ENCODE results near the gene TP53RK.

TP53RK gene

DNA sequence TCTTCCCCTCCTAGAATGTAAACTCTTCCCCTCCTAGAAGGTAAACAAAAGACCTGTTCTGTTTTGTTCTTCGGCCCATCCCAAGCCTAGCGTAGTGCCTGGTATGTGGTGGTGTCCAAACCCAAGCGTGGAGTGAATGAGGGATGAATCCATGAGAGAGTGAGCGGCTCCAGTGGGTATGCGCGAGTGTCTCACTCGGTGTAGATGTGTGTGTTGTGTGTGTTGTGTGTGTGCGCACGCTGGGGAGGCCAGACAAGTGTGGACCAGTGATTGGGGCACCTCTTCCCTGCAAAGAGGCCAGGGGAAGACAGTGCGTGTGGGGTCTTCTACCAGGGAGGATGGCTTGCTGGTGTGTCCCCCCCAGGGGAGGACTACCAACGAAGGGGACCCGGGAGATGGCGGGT lies 19.8 kb upstream of the TP53RK start:
- no peak for DNase-seq

DNA sequence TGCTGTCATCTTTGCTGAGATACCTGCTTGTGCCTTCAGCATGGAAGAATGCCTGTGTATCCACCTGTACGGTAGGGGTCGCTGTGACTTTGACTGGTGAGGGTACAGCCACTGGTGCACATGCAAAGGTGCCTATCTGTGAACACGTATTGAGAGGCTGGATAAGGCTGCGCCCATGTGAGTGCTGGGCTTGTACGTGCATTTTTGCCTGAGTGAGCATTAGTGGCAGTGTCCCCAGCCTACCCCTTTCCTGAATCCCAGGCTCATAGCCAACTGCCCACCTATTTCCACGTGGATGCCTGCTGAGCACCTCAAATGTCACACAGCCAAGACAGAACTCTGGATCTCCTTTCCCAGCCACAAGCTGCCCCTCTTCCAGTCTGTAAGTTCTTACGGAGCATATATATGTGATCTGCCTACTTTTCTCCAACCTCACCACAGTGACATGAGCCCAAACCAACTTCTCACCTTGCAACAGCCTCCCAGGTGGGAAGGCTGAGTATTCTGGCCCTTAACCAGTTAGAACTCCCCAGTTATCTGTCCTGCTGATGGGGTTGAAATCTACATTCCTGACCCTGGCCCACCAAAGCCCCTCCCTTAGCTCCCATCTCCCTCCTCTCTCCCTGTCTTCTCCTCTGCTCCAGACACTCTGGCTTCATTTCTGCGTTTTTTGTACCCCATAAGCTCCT lies 19.1 kb upstream of the TP53RK start:
- in situ Hi-C loops (cut with MboI; ENCODE audit: low pct_unique_long_range_greater_than_20kb, low sequenced_read_pairs): no loop called here
- DNase-seq: no peak

More for the DNA sequence above, 19.8 kb upstream of the TP53RK start:
- in situ Hi-C loops (cut with MboI; ENCODE audit: low pct_unique_long_range_greater_than_20kb, low sequenced_read_pairs): no loop called here

DNA sequence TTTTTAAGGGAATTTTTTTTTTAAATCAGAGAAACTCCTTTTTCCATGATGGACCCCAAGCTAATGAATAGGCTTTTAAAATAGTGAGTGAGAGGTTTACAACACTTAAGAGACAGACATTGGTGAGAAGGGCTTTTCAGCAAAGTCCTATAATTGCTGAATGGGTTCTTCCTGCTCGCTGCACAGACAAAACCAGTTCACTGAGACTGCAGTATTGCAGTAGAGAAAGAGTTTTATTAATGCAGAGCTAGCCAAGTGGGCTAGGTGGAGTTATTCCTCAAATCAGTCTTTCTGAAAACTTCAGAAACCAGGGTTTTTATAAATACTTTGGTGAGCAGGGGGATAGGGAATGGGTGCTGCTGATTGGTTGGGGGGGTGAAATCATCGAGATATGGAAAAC lies 17.0 kb upstream of the TP53RK start:
- DNase-seq: no peak
- in situ Hi-C loops (cut with MboI; ENCODE audit: low pct_unique_long_range_greater_than_20kb, low sequenced_read_pairs): no loop called here

DNA sequence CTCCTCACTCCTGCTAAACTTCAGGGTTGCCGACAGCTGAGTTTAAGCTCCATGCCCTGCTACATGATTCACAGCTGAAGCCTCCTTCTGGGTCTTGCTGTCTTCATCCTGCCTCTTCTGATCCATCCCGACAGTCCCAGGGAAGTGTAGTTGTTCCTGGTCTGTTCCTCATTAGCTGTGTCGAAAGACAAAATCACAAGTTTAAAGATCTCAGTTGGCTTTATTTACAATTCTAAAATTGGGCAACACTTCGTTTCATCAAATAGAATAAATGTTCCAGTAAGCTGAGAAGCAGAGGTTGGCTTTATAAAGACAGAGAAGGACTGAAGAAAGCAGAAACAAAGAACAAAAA lies 16.1 kb upstream of the TP53RK start:
- no peak for DNase-seq
- in situ Hi-C loops (cut with MboI; ENCODE audit: low pct_unique_long_range_greater_than_20kb, low sequenced_read_pairs): no loop called here

DNA sequence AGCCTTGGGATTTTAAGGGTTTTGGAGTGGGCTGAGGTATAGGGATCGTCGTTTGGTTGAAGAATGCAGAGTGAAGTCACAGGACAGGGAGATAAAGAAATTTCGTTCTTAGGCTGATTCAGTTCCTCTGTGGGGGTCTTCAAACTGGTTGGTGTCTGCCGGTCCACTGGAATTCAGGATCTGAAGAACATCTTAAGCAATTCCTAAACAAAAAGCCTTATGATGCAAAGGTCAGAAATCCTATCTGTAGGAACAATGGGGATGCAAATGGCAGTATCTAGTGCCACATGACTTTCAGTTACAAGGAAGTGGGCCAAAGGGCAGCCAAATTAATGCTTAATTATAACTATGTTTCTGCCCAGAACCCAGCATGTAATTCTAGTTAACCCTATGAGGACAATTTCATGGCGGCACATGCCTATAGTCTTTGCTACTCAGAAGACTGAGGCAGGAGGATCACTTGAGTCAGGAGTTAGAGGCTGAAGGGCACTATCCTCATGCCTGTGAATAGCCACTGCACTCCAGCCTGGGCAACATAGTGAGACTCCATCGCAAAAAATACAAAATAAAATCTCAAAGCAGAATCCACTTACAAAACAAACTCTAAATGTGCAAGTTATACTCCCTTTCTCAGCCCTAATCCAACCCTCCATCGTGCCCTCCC lies 15.6 kb upstream of the TP53RK start:
- in situ Hi-C loops (cut with MboI; ENCODE audit: low pct_unique_long_range_greater_than_20kb, low sequenced_read_pairs): no loop called here

DNA sequence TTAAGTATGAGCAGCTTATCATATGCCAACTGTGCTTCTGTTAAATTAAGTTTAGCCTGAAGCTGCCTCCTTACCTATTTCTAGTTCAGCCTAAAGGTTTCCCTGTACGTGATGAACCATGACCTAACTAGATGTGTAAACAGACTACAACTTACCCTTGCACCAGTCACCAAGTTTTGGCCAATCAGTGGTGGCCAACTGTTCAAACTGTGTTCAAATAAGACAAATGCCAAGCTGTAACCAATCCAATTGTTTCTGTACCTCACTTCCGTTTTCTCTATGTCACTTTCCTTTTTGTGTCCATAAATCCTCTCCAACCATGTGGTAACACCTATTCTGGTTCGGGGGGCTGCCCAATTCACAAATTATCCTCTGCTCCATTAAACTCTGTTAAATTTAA lies 14.2 kb upstream of the TP53RK start:
- in situ Hi-C loops (cut with MboI; ENCODE audit: low pct_unique_long_range_greater_than_20kb, low sequenced_read_pairs): no loop called here
- no peak for DNase-seq

More for the DNA sequence above, 15.6 kb upstream of the TP53RK start:
- no peak for DNase-seq

DNA sequence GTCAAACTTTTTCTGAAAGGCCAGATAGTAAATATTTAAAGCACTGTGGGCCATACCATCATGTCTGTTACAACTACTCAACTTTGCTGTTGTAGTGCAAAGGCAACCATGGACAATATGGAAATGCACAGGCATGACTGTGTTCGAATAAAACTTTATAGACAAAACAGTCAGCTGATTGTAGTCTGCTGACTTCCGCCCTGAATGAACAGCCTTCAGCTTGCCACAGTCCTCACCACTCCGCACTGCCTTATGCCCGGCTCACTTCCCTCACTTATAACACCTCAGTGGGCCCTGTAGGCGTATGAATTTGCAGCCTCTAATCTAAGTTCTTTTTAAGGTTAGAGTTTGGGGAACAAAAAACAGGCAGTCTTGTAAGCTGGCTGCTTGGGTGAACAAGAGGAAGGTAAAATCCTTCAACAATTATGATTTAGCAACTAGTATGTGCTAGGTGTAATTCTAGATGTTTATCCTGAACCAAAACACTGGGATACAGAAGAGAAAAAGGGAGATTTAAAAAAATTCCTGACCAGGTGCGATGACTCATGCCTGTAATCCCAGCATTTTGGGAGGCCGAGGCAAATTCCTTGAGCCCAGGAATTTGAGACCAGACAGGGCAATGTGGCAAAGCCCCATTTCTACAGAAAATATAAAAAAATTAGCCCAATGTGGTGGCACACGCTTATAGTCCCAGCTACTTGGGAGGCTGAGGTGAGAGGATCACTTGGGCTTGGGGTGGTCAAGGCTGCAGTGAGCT lies 13.4 kb upstream of the TP53RK start:
- no peak for DNase-seq
- in situ Hi-C loops (cut with MboI; ENCODE audit: low pct_unique_long_range_greater_than_20kb, low sequenced_read_pairs): no loop called here

GRCh38 chr20:46701986-46702385 lies 12.7 kb upstream of the TP53RK start:
- DNase-seq: no peak
- in situ Hi-C loops (cut with MboI; ENCODE audit: low pct_unique_long_range_greater_than_20kb, low sequenced_read_pairs): no loop called here

GRCh38 chr20:46701556-46701955 lies 12.3 kb upstream of the TP53RK start:
- in situ Hi-C loops (cut with MboI; ENCODE audit: low pct_unique_long_range_greater_than_20kb, low sequenced_read_pairs): no loop called here
- DNase-seq: no peak

DNA sequence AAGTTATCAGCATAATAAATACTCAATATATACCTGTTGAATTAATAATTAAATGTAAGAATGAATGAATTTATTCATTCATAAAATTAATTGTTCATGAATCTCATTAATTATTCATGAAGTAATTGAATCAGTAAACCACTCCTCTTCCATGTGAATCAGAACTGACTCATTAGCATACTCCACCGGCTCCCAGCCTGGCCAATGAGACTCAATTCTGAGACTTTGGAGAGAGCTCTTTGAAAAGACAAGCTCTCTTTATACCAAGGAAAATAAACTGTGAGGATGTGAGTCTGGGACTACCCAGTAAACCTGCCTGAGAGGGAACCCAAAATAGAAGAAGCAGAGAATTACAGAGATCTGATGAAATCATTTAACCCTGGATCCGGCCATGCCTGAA lies 11.8 kb upstream of the TP53RK start:
- in situ Hi-C loops (cut with MboI; ENCODE audit: low pct_unique_long_range_greater_than_20kb, low sequenced_read_pairs): no loop called here
- DNase-seq: no peak

- no peak for DNase-seq
- in situ Hi-C loops (cut with MboI; ENCODE audit: low pct_unique_long_range_greater_than_20kb, low sequenced_read_pairs): no loop called here
Measured at GRCh38 chr20:46700481-46700880, 11.2 kb upstream of the TP53RK start.

DNA sequence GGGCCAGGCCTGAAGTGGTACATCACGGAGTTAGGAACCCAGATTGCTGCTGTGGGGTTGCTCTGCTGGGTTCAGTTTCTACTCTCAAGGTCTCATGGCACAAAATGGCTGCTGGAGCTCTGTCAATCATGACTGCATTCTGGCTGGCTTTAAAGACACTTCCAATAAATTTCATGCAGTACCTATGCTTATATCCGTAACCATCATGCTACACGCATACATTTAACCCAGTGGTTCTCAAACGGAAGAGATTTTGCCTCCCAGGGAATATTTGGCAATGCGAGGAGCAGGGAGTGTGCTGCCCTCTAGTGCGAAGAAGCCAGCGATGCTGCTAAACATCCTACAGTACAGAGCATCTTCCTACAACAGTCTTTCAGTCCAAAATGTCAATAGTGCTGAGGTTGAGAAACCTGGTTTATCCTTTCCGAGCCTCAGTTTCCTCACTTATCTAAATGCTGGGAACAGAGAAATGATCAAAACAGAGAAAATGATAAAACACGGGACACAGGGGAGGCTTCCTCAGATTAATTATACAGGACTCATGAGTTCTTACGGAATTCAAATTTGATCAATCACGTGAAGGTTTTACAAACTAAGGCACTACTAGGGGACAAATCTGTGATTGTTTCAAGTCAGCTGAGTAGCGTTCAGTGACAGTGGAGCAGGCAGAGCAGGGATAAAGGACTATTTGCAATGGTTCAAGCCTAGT lies 10.6 kb upstream of the TP53RK start:
- in situ Hi-C loops (cut with MboI; ENCODE audit: low pct_unique_long_range_greater_than_20kb, low sequenced_read_pairs): no loop called here
- DNase-seq: peak; percentile 46

DNA sequence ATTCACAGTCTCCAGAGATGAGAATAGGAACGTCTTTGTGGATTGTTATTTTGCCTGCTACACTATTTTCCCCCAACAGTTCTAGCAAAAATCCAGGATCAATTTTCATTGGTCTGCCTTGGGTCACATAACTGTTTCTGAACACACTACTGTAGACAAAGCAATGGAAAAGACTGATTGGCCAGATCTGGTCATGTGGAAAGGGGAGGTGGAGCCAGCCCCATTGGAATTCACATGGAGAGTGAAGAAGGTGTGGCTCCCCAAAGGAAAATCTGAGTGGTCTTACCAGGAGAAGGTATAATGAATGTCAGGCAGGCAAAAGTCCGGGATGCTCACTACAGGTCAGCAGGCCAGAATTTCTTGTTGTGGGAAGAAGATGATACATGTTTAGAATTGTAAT lies 9.5 kb upstream of the TP53RK start:
- no peak for DNase-seq
- in situ Hi-C loops (cut with MboI; ENCODE audit: low pct_unique_long_range_greater_than_20kb, low sequenced_read_pairs): no loop called here

DNA sequence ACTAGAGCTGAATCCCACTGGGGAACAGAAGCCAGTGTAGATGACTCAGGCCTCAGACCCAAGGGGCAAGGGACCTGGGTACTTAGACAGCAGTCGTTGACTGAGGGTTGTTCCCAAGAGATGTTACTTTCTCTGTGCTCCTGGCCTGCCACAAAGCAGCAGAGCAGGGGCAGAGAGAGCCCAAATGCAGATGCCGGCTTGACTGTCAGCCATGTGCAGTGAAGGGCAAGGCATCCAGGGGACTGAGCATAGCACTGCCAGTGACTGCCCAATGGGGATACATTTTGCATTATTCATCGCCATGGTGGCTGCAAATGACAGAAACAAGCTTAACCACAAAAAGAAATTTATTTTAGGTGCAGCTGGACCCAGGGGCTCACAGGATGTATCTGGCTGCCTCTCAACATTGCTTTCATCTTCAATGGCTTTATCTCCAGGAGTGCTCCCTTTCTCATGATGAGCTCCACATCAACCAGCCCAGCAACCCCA lies 7.6 kb upstream of the TP53RK start:
- in situ Hi-C loops (cut with MboI; ENCODE audit: low pct_unique_long_range_greater_than_20kb, low sequenced_read_pairs): no loop called here

DNA sequence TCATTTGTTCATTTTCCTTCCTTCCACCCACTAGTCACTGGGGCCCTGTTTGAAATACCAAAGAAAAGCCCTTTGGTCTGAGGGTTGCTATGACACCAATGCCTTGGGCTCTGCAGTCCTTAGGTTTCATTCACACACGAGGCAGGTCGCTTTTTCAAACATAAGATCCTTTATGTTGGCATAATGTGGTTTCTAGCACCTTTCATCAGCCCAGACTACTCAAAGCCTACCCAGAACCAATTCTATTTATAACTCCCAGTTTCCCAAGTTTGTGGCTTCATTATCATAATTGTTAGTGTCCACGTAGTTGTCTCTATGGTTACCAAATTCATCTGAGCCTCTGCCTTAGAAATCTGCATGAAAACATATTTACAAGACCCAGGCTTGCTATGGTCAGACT lies 6.6 kb upstream of the TP53RK start:
- in situ Hi-C loops (cut with MboI; ENCODE audit: low pct_unique_long_range_greater_than_20kb, low sequenced_read_pairs): no loop called here
- peak; percentile 45 for DNase-seq

More for the DNA sequence above, 7.6 kb upstream of the TP53RK start:
- no peak for DNase-seq

- in situ Hi-C loops (cut with MboI; ENCODE audit: low pct_unique_long_range_greater_than_20kb, low sequenced_read_pairs): no loop called here
Measured at GRCh38 chr20:46694484-46694883, 5.2 kb upstream of the TP53RK start.

DNA sequence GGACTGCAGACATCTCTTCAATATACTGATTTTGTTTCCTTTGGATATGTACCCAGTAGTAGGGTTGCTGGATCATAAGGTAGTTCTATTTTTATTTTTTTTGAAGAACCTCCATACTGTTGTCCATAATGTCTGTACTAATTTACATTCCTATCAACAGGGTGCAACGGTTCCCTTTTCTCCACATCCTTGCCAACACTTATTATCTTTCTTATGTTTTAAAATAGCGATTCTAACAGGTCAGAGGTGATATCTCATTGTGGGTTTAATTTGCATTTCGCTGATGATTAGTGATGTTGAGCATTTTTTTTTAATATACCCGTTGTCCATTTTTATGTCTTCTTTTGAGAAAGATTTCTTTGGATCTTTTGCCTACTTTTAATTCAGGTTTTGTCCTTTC lies 2.0 kb upstream of the TP53RK start:
- in situ Hi-C loops (cut with MboI; ENCODE audit: low pct_unique_long_range_greater_than_20kb, low sequenced_read_pairs): no loop called here
- DNase-seq: no peak

More at GRCh38 chr20:46694484-46694883, 5.2 kb upstream of the TP53RK start:
- peak; percentile 45 for DNase-seq

DNA sequence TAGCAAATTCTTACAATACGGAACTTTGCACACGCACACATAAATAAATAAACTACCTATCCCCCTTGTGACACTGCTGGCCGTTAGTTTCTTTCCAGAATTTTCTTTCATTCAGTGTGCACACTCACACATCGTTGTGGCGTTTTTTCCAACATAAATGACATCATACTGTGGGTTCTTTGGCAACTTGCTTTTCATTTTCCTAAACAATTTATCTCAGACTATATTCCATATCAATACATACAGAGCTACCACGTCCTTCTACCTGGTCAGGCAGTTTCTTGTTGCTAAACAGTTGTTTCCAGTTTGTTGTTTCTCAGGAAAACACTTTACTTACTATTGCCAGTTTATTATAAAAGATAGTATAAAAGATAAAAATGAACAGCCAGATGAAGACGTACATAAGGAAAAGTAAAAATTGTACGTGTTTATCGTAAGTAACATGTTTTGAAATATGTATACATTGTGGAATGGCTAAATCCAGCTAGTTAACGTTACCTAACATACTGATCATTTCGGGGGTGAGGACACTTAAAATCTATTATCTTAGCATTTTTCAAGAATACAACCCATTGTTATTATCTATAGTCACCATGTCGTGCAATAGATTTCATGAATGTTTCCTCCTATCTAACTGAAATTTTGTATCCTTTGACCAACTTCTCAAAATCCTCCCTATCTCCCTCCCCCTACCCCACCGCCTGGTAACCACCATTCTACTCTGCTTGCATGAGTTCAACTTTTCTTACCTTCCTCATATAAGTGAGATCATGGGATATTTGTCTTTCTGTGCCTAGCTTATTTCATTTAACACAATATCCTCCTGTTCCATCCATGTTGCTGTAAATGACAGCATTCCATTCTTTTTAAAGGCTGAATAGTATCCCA lies 1.2 kb upstream of the TP53RK start:
- no peak for DNase-seq
- in situ Hi-C loops (cut with MboI; ENCODE audit: low pct_unique_long_range_greater_than_20kb, low sequenced_read_pairs): no loop called here

GRCh38 chr20:46689754-46690085 lies 476 bp upstream of the TP53RK start:
- no peak for DNase-seq
- in situ Hi-C loops (cut with MboI; ENCODE audit: low pct_unique_long_range_greater_than_20kb, low sequenced_read_pairs): loop anchor here (10.0 kb wide), 1 partner anchor 165 kb away; no protein-coding TSS in a partner anchor

All from KBM-7 (cell line).